ENCODE data around the gene GPR18.
"Not testable (repeated sequence)": the region's sequence is repeated elsewhere in the genome, so short reads cannot be mapped to it uniquely, and the experiment has no call there.

- not testable (repeated sequence) for TF ChIP-seq CTCF (IDR thresholded peaks at IDR 0.05 in 4 of 5, conservative IDR thresholded peaks at IDR 0.05 in 1 of 5); POLR2A (IDR thresholded peaks at IDR 0.05)
These were observed 9.0 kb downstream of the GPR18 start for GRCh38 chr13:99249178-99249577.

Data from gastrocnemius medialis (tissue), 4 donors.